Measurements from ENCODE around the gene IQSEC3.

The IQSEC3 gene

DNA sequence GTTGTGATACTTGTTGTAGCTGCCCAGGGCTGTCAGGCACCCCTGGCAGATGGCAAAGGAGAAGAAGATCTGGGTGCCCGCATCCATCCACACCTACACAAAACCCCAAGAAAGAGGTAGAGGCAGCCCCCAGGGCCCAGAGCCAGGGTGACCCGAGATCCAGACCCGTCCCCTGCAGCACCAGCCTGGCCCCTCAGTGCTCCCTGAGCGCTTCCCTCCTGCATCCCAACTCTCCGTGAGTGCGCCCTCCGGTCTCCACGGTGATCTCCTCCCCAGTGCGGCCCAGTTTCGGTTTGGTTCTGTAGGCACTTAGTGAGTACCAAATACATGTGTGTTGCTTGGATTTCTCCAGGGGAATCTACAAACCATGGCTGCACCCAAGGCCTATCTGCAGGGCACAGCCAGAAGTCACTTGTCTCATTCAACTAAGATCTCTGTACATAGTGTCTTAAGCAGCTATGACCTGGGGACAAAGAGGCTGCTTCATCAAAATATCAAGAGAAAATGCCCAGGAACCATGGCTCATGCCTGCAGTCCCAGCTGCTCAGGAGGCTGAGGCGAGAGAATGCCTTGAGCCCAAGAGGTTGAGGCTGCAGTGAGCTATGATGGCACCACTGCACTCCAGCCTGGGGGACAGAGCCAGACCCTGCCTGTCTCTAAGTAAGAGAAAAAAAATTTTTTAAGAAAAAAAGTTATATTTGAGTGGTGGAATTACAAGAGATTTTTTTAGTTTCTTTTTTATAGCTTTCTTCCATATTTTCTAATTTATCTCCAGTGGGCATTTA is 131.5 kb downstream of the IQSEC3 start:
- H3K4me3 ChIP-seq (ENCODE audit: low read depth, low read length) = no peak overlapping the region
- TF ChIP-seq, protein P1, sequence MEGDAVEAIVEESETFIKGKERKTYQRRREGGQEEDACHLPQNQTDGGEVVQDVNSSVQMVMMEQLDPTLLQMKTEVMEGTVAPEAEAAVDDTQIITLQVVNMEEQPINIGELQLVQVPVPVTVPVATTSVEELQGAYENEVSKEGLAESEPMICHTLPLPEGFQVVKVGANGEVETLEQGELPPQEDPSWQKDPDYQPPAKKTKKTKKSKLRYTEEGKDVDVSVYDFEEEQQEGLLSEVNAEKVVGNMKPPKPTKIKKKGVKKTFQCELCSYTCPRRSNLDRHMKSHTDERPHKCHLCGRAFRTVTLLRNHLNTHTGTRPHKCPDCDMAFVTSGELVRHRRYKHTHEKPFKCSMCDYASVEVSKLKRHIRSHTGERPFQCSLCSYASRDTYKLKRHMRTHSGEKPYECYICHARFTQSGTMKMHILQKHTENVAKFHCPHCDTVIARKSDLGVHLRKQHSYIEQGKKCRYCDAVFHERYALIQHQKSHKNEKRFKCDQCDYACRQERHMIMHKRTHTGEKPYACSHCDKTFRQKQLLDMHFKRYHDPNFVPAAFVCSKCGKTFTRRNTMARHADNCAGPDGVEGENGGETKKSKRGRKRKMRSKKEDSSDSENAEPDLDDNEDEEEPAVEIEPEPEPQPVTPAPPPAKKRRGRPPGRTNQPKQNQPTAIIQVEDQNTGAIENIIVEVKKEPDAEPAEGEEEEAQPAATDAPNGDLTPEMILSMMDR (IDR thresholded peaks at IDR 0.05; ENCODE audit: low read depth, low read length) = no peak

DNA sequence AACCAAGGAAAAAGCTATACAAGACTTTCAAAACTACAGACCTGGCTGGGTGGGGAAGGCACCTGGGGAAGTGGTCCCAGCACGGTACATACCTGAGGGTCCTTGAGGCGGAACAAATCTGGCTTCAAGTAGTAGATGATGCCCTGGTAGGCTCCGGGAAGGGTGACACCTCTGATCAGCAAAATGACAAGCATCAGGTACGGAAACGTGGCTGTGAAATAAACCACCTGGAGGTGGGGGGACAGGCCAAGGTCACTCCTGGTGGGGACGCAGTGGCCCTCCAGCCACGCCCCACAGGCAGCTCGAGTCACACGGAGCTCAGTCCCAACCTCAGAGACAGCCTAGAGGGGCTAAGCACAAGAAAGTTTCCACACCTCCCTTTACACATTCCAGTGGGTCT is 132.1 kb downstream of the IQSEC3 start:
- TF ChIP-seq, protein P1 (IDR thresholded peaks at IDR 0.05; ENCODE audit: low read depth, low read length) = no peak
- H3K4me3 ChIP-seq (ENCODE audit: low read depth, low read length) = no peak overlapping the region

DNA sequence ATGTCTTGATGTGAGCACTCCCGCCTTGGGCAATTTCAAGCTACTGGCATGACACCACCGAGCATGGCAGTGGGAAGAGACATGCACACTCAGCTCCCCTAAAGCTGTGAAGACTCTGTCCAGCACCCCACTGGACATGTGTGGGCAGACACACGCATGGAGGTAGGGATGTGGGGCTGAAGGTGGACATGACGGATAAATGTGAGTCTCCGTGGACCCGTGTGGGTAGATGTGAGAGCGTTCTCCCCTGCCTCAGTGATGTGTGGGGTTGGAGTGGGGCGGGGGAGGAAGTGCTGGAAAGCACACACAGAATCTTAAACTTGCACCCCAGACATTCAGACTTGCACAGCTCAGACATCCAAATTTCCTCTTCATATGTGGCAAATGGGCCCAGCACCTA is 134.8 kb downstream of the IQSEC3 start:
- TF ChIP-seq, protein P1 (IDR thresholded peaks at IDR 0.05; ENCODE audit: low read depth, low read length) = no peak
- no peak overlapping the region for H3K4me3 ChIP-seq (ENCODE audit: low read depth, low read length)

DNA sequence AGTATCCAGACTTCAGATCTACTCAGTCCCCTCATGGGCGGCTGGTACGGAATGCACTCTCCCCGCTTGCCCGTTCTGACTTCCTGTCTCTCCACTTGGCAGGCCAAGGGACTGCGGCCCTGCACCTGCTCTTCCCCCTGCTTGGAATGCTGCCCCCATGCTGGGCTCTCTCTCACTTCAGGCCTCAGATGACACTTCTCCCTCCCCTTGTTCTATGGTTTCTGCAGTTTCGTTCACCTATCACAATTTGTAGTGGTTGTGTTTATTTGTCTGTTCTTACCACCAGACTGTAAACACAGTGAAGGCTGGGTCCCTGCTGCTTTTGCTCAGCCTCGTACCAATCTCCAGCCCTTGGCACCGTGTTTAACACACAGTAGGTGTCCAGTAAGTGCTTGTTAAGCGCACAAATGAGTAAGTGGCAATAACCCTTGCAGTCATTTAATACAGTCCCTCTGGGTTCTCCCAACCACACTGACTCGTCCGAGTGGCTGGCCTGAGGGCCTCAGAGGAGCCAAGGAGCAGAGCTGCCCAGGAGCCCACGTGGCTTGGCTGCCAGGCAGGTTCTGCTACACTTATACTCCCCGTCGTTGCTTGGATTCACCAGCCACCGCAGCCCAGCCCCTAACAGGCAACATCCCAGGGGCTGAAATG is 135.6 kb downstream of the IQSEC3 start:
- TF ChIP-seq, protein P1 (IDR thresholded peaks at IDR 0.05; ENCODE audit: low read depth, low read length) = no peak
- H3K4me3 ChIP-seq (ENCODE audit: low read depth, low read length) = no peak overlapping the region

DNA sequence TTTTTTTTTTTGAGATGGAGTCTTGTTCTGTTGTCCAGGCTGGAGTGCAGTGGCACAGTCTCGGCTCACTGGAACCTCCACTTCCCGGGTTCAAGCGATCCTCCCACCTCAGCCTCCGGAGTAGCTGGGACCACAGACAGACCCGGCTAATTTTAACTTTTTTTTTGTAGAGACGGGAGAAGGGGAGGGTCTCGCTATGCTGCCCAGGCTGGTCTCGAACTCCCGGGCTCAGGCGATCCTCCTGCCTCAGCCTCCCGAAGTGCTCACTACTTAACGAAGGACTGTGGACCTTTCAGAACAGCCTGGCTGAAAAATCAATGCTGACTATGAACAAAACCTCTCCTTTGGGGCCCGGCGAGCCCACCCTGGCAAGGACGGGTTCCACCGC is 136.5 kb downstream of the IQSEC3 start:
- TF ChIP-seq, protein P1 (IDR thresholded peaks at IDR 0.05; ENCODE audit: low read depth, low read length) = no peak
- H3K4me3 ChIP-seq (ENCODE audit: low read depth, low read length) = no peak overlapping the region

DNA sequence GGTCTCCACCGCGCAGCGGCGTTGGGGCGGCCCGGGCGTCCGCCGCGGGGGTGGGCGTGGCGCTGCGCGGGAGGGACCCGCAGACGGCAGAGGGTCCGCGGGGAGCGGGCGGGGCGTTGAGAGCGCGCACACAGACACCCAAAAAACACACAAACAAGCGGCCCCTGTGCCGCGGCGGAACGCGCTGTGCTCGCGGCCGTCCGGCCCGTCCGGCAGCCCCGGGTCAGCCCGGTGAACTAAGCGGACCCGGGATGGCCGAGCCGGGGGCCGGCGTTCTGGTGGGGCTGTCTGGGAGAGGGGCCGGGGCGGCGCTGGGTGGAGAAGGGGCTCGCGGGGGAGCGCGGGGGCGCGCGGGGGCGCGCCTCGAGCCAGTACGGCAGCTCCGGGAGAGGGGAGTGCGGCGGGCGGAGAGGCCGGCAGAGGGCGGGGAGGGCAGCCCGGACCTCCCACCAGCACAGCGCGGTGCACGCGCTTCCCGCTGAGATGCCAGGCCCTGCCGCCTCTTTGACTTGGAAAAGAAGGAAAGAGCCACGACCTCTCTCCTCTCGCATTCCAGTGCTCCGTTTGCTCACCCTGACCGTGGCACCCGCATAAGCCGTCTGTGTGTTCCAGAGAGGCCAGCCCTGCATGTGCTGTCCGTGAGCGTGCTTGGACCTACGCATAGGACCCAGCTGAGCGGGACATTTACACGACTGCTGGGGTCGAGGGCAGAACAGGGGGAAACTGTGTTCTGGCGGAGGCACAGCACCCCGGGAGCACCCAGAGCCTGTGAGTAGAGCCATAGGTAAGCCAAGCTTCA is 137.1 kb downstream of the IQSEC3 start:
- TF ChIP-seq, protein P1 (IDR thresholded peaks at IDR 0.05; ENCODE audit: low read depth, low read length) = no peak
- H3K4me3 ChIP-seq (ENCODE audit: low read depth, low read length) = peak overlapping the region; percentile 27

Measured in WI38 (cell line).